Ovary (tissue), 3 donors: Measurements from ENCODE around the gene DSPP.

Experiments used
- CTCF ChIP-seq, 3 donors: fragments of 450-650 bp in 2 of 3; fragments of 200-600 bp in 1 of 3; IDR thresholded peaks; one replicate each; pipeline versions ENCODE4 v1.5.1 to v1.8.0; 2016 to 2022; ENCODE audit warnings: antibody characterized with exemption in 3 of 3, mild to moderate bottlenecking in 1 of 3
- EP300 ChIP-seq: sonication (generic); formaldehyde crosslinking; IDR thresholded peaks from one replicate; pipeline ENCODE4 v1.6.1; 2017; ENCODE audit warnings: antibody characterized with exemption
- POLR2A ChIP-seq: fragments of 450-650 bp; IDR thresholded peaks from one replicate; pipeline ENCODE4 v1.6.1; 2017; ENCODE audit warnings: antibody characterized with exemption, mild to moderate bottlenecking, moderate library complexity
- donor health status: DM: no; HTN: no; CAD: no.

GRCh38 chr4:87575983-87576382, 32.3 kb upstream of the DSPP start:
- TF ChIP-seq POLR2A: no peak
- no peak for TF ChIP-seq CTCF (IDR thresholded peaks at IDR 0.05)
- no peak for TF ChIP-seq EP300
